H9 (cell line): ENCODE data around the gene PHKG2. TPM values are rescaled to one million over a fixed set of nuclear protein-coding genes. Genes with fewer than 3 reads are reported as not detected.

ENCODE experiments used
- DNase-seq: peaks from one replicate; pipeline ENCODE4 v3.0.0-alpha.2; 2017
- H2AFZ ChIP-seq: one replicate; pipeline ENCODE4 v1.6.1; 2013; ENCODE audit warnings: mild to moderate bottlenecking, low read length, control low read depth, moderate library complexity
- H2AK5ac ChIP-seq: 2 replicates; pipeline ENCODE4 v1.6.1; 2013; ENCODE audit warnings: low read length, control low read depth, mixed read lengths; ENCODE audit not compliant: insufficient read length
- H2BK120ac ChIP-seq: one replicate; pipeline ENCODE4 v1.6.1; 2013; ENCODE audit warnings: low read depth, mild to moderate bottlenecking, low read length, control low read depth, inconsistent platforms; ENCODE audit not compliant: poor library complexity, severe bottlenecking
- H2BK12ac ChIP-seq: 2 replicates; pipeline ENCODE4 v1.6.1; 2013; ENCODE audit warnings: low read length, control low read depth, mixed read lengths, low read depth; ENCODE audit not compliant: insufficient read length
- H2BK15ac ChIP-seq: 2 replicates; pipeline ENCODE4 v1.6.1; 2013; ENCODE audit warnings: low read depth, low read length, control low read depth
- H2BK20ac ChIP-seq: one replicate; pipeline ENCODE4 v1.6.1; 2013; ENCODE audit warnings: low read depth, mild to moderate bottlenecking, low read length, control low read depth, inconsistent platforms; ENCODE audit not compliant: poor library complexity, severe bottlenecking
- H2BK5ac ChIP-seq: 2 replicates; pipeline ENCODE4 v1.6.1; 2013; ENCODE audit warnings: low read length, control low read depth, mixed read lengths; ENCODE audit not compliant: insufficient read length
- H3K14ac ChIP-seq: 2 replicates; pipeline ENCODE4 v1.6.1; 2013; ENCODE audit warnings: low read length, control low read depth; ENCODE audit not compliant: insufficient read depth
- H3K18ac ChIP-seq: 2 replicates; pipeline ENCODE4 v1.6.1; 2013; ENCODE audit warnings: low read depth, mild to moderate bottlenecking, mixed read lengths, low read length, control low read depth; ENCODE audit not compliant: insufficient read length
- H3K23ac ChIP-seq: 2 replicates; pipeline ENCODE4 v1.6.1; 2013; ENCODE audit warnings: low read length, control low read depth, mixed read lengths, low read depth; ENCODE audit not compliant: insufficient read length
- H3K23me2 ChIP-seq: 2 replicates; pipeline ENCODE4 v1.6.1; 2013; ENCODE audit warnings: low read depth, mild to moderate bottlenecking, mixed read lengths, low read length, control low read depth; ENCODE audit not compliant: insufficient read length, poor library complexity, severe bottlenecking
- H3K27ac ChIP-seq: 2 replicates; pipeline ENCODE4 v1.5.1; 2013; ENCODE audit warnings: low read length, control low read depth, mixed read lengths, low read depth; ENCODE audit not compliant: insufficient read length
- H3K27me3 ChIP-seq: 2 replicates; pipeline ENCODE4 v1.6.1; 2013; ENCODE audit warnings: low read length, control low read depth, inconsistent platforms; ENCODE audit not compliant: insufficient read depth
- H3K4ac ChIP-seq: 2 replicates; pipeline ENCODE4 v1.6.1; 2013; ENCODE audit warnings: low read depth, mild to moderate bottlenecking, control low read depth, inconsistent platforms, low read length, moderate library complexity
- H3K4me1 ChIP-seq: 2 replicates; pipeline ENCODE4 v1.6.1; 2013; ENCODE audit warnings: low read length, control low read depth, inconsistent platforms; ENCODE audit not compliant: insufficient read depth
- H3K4me2 ChIP-seq: 2 replicates; pipeline ENCODE4 v1.6.1; 2013; ENCODE audit warnings: low read length, control low read depth, mixed read lengths; ENCODE audit not compliant: insufficient read length, insufficient read depth
- H3K56ac ChIP-seq: 2 replicates; pipeline ENCODE4 v1.6.1; 2013; ENCODE audit warnings: low read depth, mild to moderate bottlenecking, mixed read lengths, low read length, control low read depth; ENCODE audit not compliant: insufficient read length
- H3K79me1 ChIP-seq: 2 replicates; pipeline ENCODE4 v1.6.1; 2013; ENCODE audit warnings: low read depth, mild to moderate bottlenecking, moderate library complexity, low read length, control low read depth, inconsistent platforms; ENCODE audit not compliant: insufficient read depth, poor library complexity, severe bottlenecking
- H3K79me2 ChIP-seq: 2 replicates; pipeline ENCODE4 v1.6.1; 2013; ENCODE audit warnings: low read length, control low read depth, inconsistent platforms; ENCODE audit not compliant: insufficient read depth
- H3K9ac ChIP-seq: 2 replicates; pipeline ENCODE4 v1.6.1; 2013; ENCODE audit warnings: low read length, control low read depth, mixed read lengths; ENCODE audit not compliant: insufficient read length; ENCODE audit errors: extremely low read depth
- H3K9me3 ChIP-seq: one replicate; pipeline ENCODE4 v1.6.1; 2013; ENCODE audit warnings: low read depth, low read length, inconsistent platforms; ENCODE audit not compliant: control insufficient read depth
- H3T11ph ChIP-seq: one replicate; pipeline ENCODE4 v1.6.1; 2013; ENCODE audit warnings: mild to moderate bottlenecking, low read length, control low read depth, inconsistent platforms
- H4K20me1 ChIP-seq: one replicate; pipeline ENCODE4 v1.6.1; 2013; ENCODE audit not compliant: control insufficient read depth, insufficient read length, insufficient read depth
- H4K5ac ChIP-seq: 2 replicates; pipeline ENCODE4 v1.6.1; 2013; ENCODE audit warnings: low read depth, mild to moderate bottlenecking, mixed read lengths, low read length, control low read depth; ENCODE audit not compliant: insufficient read length
- H4K8ac ChIP-seq: replicated peaks from 2 replicates; pipeline ENCODE4 v1.6.1; 2013; ENCODE audit warnings: low read length, control low read depth, mixed read lengths, low read depth; ENCODE audit not compliant: insufficient read length
- H4K91ac ChIP-seq: 2 replicates; pipeline ENCODE4 v1.6.1; 2013; ENCODE audit warnings: low read depth, mild to moderate bottlenecking, moderate library complexity, mixed read lengths, low read length, control low read depth; ENCODE audit not compliant: insufficient read length
- H3K27ac Mint-ChIP-seq, 3 experiments: 2 replicates in 2 of 3; 3 replicates in 1 of 3; pipeline ENCODE4 v1.8.0; 2020 to 2021; ENCODE audit warnings: mixed read lengths in 3 of 3, mild to moderate bottlenecking in 1 of 3, moderate library complexity in 1 of 3
- H3K27me3 Mint-ChIP-seq: 2 replicates; pipeline ENCODE4 v1.8.0; 2021; ENCODE audit warnings: low read depth, mild to moderate bottlenecking, moderate library complexity, mixed read lengths
- H3K36me3 Mint-ChIP-seq, 3 experiments: 2 replicates in 2 of 3; 3 replicates in 1 of 3; pipeline ENCODE4 v1.8.0; 2020 to 2021; ENCODE audit warnings: low read depth in 3 of 3, mixed read lengths in 3 of 3; ENCODE audit not compliant: insufficient read depth in 1 of 3
- H3K4me1 Mint-ChIP-seq, 2 experiments: 2 replicates each; pipeline ENCODE4 v1.8.0; 2020; ENCODE audit warnings: mixed read lengths in 2 of 2
- H3K4me3 Mint-ChIP-seq, 2 experiments: 2 replicates in 1 of 2; 3 replicates in 1 of 2; pipeline ENCODE4 v1.8.0; 2020 to 2021; ENCODE audit warnings: mild to moderate bottlenecking in 2 of 2, mixed read lengths in 2 of 2, moderate library complexity in 1 of 2
- H3K9me3 Mint-ChIP-seq, 2 experiments: 2 replicates in 1 of 2; 3 replicates in 1 of 2; pipeline ENCODE4 v1.8.0; 2020; ENCODE audit warnings: mild to moderate bottlenecking in 2 of 2, mixed read lengths in 2 of 2, moderate library complexity in 1 of 2
- WGBS: extraction: QIAGEN DNeasy Blood & Tissue Kit; methylation state at CpG from one replicate; pipeline ENCODE4 v1.1.7; 2013; ENCODE audit warnings: missing lambda C conversion rate, low lambda C conversion rate, mixed read lengths; ENCODE audit not compliant: insufficient read length; ENCODE audit errors: extremely low coverage; 5-methylcytosine and 5-hydroxymethylcytosine counted together
- total RNA-seq: library from RNA; stranded (reverse); gene quantifications from 2 replicates; pipeline ENCODE4 v1.2.1, GENCODE V29; 2021
- TF ChIP-seq, protein P1 (sequence below): fragments of 200-600 bp; sonication (generic); conservative IDR thresholded peaks from 3 replicates; pipeline ENCODE4 v1.8.0; 2021; ENCODE audit warnings: antibody characterized with exemption, mild to moderate bottlenecking

The PHKG2 gene
- total RNA-seq, 1 experiment from 2014 or later = 46.6 TPM

DNA sequence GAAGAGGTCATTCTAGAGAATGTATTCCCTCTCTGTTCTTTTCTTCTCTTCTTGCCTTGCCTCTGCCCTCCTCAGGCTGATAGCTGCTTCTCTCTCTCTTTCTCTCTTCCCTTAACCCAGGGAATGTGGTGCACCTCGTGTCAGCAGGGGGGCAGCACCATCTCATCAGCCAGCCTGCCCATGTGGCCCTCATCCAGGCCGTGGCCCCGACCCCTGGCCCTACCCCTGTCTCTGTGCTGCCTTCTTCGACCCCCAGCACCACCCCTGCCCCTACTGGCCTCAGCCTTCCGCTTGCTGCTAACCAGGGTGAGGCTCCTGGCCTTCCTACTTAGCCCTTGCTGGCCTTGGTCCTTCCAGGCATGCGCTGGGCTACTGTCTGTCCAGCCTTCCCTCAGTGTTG lies 25.8 kb upstream of the PHKG2 start:
- no peak for DNase-seq
- Histone ChIP-seq H2BK15ac (no peak overlapping the region), H3K79me1 (no peaks in the 10 kb centered on the region), H3T11ph (no peak overlapping the region), H3K9ac (no peak overlapping the region), H4K91ac (no peak overlapping the region), H3K14ac (no peak overlapping the region), H3K27ac (no peak overlapping the region), H3K27me3 (no peaks in the 10 kb centered on the region), H4K5ac (no peak overlapping the region), H4K20me1 (no peaks in the 10 kb centered on the region), H2BK20ac (no peak overlapping the region), H3K23me2 (no peaks in the 10 kb centered on the region), H4K8ac (no peak overlapping the region), H2BK12ac (no peak overlapping the region), H2AK5ac (no peak overlapping the region), H3K56ac (no peak overlapping the region), H2AFZ (no peak overlapping the region), H3K18ac (no peak overlapping the region), H3K4ac (no peak overlapping the region), H3K4me1 (no peaks in the 10 kb centered on the region), H3K23ac (no peak overlapping the region), H3K79me2 (no peaks in the 10 kb centered on the region; the same call in 1 of the 2 replicates), H3K4me2 (no peak overlapping the region), H2BK120ac (no peak overlapping the region), H3K9me3 (no peaks in the 10 kb centered on the region), H2BK5ac (no peak overlapping the region)
- H3K9me3 Mint-ChIP-seq = peaks cover 0 to 2% of the 10 kb centered on the region in 2 experiments; a peak in 2 of 5 replicates
- peaks cover 57 to 87% (median 67%) of the 10 kb centered on the region in 3 experiments for H3K36me3 Mint-ChIP-seq
- H3K4me3 Mint-ChIP-seq = peak overlapping the region in 1 of 2 experiments; percentile 63; a peak in 1 of 5 replicates
- H3K4me1 Mint-ChIP-seq = peaks cover 0 to 2% of the 10 kb centered on the region in 2 experiments; a peak in 1 of 4 replicates
- peak overlapping the region in 1 of 3 experiments; percentile 65; a peak in 2 of 7 replicates for H3K27ac Mint-ChIP-seq
- WGBS = no CpG with 5 or more reads among the region's 6 CpGs
- H3K27me3 Mint-ChIP-seq = no peaks in the 10 kb centered on the region
- TF ChIP-seq, protein P1, sequence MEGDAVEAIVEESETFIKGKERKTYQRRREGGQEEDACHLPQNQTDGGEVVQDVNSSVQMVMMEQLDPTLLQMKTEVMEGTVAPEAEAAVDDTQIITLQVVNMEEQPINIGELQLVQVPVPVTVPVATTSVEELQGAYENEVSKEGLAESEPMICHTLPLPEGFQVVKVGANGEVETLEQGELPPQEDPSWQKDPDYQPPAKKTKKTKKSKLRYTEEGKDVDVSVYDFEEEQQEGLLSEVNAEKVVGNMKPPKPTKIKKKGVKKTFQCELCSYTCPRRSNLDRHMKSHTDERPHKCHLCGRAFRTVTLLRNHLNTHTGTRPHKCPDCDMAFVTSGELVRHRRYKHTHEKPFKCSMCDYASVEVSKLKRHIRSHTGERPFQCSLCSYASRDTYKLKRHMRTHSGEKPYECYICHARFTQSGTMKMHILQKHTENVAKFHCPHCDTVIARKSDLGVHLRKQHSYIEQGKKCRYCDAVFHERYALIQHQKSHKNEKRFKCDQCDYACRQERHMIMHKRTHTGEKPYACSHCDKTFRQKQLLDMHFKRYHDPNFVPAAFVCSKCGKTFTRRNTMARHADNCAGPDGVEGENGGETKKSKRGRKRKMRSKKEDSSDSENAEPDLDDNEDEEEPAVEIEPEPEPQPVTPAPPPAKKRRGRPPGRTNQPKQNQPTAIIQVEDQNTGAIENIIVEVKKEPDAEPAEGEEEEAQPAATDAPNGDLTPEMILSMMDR = no peak
